ENCODE results near the gene SREBF1.
A peak's percentile ranks its signal among the peaks of the same experiment; 100 is the strongest.

The SREBF1 gene

DNA sequence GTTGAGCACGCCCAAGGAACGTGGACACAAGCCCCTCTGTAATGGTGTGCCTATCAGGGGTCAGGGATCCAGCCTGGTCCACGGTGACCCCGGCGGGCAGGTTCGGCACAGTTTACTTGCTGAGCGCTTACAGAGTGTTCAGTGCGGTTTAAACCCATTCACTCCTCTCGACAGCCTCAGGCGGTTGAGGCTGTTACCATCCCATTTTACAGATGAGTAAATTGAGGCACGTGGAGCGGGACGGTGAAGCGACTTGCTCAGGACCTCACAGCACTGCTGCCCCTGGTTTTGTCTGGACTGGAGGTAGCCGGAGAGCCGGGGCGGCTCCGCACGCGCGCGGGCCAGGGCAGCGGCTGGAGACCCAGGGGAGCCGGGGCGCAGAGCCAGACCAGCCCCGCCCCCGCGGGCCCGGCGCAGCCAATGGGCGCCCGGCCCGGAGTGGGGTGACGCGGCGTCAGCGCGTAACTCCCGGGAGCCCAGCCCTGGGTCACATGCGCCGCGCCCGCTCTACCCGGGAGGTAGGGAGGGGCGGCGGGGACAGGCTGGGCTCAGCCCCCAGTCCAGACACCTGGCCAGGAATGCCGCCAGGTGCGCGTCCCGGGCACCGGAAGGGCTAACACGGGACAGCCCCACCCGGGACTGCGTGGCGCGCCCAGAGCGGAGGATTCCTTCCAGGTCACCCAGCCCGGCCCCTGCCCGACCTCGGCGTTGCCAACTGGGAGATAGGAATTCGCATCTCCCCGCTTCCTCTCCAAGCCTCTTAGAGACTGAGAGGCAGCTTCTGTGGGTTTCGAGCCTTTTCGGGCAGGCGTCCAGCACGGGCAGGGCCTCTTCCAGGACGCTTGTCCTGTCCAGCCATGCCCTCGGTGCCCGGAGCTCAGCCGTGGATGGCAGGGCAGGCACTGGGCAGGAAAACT is 3.3 kb upstream of the SREBF1 start:
- DNase-seq: peak; percentile 74 to 79

GRCh38 chr17:17837966-17838962 is 1.5 kb upstream of the SREBF1 start:
- DNase-seq: no peak

DNA sequence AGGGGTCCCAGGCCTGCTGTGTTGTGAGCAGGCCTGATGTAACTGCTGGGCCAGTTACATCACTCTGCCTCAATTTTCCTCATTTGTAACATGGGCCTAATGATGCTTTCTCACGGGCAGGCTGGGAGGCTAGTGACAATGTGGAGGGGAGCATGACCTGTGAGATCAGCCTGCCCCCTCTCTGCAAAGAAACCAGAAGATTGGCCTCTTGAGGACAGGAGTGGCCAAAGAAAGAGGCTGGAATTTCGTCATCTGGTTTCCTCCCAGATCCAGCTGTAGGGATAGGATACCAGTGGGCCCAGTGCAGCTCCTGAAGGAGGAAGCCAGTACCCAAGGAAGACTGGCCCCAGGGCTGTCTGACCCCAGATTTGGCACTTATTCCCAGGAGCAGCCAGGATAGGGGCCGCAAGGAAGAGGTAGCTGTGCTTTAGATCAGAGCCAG is 615 bp upstream of the SREBF1 start:
- no peak for DNase-seq

DNA sequence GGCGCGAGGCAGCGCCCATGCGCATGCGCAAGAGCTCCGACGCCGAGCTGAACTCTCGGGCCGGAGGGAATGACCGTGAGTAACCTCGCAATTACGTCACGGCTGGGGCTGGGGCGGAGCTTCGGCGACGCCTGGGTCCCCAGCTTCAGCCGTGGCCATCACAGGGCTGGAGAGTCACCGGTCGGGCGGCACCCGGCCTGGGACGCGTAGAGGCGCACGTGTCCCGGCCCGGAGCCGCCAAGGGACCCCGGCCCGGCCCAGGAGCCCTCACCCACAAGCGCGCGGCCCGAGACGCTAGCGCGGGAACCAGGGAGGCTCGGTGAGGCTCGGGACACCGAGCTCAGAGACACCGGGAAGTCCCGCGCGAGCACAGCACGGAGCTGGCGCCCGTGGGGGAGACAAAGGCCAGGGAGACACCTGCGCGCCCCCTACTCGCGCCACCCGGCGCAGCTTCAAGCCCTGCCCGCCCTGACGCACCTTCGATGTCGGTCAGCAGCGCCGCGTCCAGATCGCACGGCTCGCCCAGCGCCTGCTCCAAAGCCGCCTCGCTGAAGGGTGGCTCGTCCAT is 452 bp downstream of the SREBF1 start:
- DNase-seq: peak; percentile 87 to 95

GRCh38 chr17:17835415-17836249 is 1.2 kb downstream of the SREBF1 start:
- no peak for DNase-seq

DNA sequence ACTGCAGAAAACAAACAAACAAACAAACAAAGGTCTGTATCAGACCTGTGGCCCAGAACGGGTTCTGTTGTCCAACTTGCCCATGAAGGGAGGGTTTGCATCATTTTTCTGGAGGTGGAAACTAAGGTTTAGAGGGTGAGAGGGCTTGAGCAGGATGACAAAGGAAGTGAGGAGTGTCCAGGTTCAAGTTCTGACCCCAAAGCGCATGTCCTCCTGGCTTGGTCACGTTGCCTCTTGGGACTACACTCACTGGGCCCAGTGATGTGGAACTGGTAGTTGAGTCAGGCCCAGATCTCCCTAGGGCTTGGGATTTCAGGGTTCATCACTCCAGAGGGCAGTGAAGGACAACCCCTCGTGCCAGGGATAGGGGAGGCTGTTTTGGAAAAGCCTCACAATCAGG is 1.8 kb downstream of the SREBF1 start:
- no peak for DNase-seq

- DNase-seq: no peak
These were observed 3.0 kb downstream of the SREBF1 start for GRCh38 chr17:17833658-17834357.

- peak in 1 of 2 experiments; percentile 25 for DNase-seq
These were observed 4.8 kb downstream of the SREBF1 start for GRCh38 chr17:17832032-17832363.

DNA sequence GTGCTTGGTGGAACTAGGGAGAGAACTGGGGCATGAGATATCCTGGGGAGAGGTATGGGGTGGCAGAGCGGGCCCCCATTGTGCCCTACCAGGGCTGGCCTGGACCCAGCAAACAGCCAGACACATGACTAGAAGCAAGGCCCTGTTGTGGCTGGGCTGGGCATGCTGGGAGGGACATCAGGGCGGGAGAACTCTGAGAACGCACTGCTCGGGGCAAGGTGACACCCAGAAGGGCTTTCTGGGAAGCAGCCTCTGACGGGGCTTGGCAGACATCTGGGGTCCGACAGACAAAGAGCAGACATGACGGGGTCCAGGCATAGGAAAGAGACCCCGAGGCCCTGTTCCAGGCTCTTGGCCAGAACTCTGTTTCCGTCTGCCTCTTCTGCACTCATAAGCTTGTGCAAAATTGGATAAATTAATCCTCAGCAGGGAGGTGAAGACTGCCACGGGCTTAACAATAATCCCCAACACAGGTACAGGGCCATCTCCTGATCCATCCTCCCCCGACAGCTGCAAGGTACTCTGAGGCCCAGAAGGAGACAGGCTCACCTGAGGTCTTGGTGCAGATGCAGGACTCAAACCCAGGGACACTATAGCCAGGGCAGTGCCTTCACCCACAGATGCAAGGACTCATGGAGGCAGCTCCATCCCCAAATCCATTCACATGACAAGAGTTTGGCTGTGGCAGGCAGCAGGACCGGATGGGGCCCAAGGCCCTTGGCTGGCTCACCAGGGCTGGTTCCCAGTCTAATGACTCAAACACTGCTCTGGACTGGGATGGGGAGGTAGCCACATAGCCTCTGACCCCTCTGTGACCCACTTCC is 5.4 kb downstream of the SREBF1 start:
- DNase-seq: no peak

GRCh38 chr17:17830740-17831207 is 6.0 kb downstream of the SREBF1 start:
- DNase-seq: no peak

DNA sequence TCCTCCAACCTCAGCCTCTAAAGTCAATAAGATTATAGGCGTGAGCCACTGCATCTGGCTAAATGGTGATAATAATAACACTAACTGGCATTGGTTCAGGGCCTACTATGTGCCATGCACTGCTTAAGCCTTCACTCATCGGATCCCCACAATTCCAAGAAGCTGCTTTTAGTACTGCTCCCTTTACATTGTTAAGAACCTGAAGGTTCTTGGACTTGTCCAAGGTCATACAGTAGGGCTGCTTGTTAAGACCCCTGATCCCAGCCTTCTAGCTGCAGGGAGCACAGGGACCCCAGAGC is 6.6 kb downstream of the SREBF1 start:
- DNase-seq: no peak

GRCh38 chr17:17827826-17828621 is 8.8 kb downstream of the SREBF1 start:
- DNase-seq: no peak

GRCh38 chr17:17826942-17827785 is 9.6 kb downstream of the SREBF1 start:
- DNase-seq: no peak

DNA sequence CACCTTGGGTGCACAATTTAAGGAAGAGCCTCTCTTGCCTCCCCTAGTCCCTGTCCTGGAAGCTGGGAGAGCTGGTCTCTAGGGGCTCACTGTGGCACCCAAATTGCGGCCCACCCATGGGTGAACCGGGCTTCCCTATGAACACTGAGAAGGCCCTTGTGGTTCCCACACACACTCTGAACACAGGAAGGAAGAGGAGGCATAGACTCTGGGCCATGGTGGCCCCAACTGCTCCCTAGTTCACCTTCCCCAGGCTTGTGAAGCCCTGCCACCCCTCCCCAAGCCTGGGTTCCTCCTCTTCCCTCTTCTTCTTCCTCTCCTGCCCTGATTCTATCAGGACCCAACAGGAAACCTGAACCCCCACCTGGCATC is 10.5 kb downstream of the SREBF1 start:
- no peak for DNase-seq

DNA sequence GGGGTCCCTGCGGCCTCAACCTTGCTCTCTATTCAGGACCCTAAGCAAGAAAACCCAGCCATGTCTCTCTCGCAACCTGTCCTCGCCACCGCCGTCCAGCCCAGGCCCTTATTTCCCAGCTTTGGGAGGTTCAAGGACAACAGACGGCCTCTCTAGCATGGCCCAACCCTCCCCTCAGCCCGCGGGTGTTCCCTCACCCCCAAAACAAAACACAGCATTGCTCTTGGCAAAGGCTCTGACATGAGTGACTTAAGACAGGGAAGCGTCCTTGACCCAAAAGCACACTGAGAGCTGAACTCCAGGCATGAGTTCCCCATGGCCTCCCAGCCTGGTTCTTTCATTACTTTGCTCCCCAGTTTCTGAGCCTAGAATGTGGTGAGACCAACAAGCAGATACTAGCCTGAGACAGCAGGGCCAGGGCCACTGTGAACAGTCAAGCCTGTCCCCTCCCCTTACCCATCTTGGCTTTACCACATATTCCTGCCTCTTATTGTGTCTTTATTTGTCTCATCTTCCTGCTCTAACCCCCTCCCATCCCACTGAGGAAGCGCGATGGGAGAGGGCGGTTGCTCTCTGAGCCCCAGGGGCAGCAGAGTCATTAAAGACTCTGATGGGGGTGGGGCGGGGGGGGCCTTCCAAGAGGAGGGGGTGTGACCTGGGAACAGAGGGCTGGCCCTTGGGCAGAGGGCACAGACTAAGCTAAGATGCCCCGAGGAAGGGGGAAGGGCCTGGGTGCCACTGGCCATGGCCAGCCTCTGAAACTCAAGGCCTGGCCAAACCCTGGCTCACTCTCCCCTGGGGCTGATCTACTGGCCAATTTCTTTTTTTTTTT is 11.8 kb downstream of the SREBF1 start:
- DNase-seq: no peak

GRCh38 chr17:17824119-17824782 is 12.5 kb downstream of the SREBF1 start:
- peak in 1 of 2 experiments; percentile 53 for DNase-seq

GRCh38 chr17:17823433-17824118 is 13.2 kb downstream of the SREBF1 start:
- peak; percentile 68 to 80 for DNase-seq

All from NCI-H524 (cell line).